ENCODE data around the gene GRID2IP. TPM values are rescaled to one million over a fixed set of nuclear protein-coding genes. Genes with fewer than 3 reads are reported as not detected.
"Not testable (repeated sequence)": the region's sequence is repeated elsewhere in the genome, so short reads cannot be mapped to it uniquely, and the experiment has no call there.

The GRID2IP gene
- total RNA-seq, 4 donors from 2014 or later: not detected

- WGBS, 2 donors: 44 to 55% methylated on average over 1 of the region's 1 CpG
- no peaks in the 10 kb centered on the region for H3K9me3 ChIP-seq
- TF ChIP-seq, protein P1, sequence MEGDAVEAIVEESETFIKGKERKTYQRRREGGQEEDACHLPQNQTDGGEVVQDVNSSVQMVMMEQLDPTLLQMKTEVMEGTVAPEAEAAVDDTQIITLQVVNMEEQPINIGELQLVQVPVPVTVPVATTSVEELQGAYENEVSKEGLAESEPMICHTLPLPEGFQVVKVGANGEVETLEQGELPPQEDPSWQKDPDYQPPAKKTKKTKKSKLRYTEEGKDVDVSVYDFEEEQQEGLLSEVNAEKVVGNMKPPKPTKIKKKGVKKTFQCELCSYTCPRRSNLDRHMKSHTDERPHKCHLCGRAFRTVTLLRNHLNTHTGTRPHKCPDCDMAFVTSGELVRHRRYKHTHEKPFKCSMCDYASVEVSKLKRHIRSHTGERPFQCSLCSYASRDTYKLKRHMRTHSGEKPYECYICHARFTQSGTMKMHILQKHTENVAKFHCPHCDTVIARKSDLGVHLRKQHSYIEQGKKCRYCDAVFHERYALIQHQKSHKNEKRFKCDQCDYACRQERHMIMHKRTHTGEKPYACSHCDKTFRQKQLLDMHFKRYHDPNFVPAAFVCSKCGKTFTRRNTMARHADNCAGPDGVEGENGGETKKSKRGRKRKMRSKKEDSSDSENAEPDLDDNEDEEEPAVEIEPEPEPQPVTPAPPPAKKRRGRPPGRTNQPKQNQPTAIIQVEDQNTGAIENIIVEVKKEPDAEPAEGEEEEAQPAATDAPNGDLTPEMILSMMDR (IDR thresholded peaks at IDR 0.05): no peak
These were observed 74.0 kb downstream of the GRID2IP start for GRCh38 chr7:6477318-6477660.

DNA sequence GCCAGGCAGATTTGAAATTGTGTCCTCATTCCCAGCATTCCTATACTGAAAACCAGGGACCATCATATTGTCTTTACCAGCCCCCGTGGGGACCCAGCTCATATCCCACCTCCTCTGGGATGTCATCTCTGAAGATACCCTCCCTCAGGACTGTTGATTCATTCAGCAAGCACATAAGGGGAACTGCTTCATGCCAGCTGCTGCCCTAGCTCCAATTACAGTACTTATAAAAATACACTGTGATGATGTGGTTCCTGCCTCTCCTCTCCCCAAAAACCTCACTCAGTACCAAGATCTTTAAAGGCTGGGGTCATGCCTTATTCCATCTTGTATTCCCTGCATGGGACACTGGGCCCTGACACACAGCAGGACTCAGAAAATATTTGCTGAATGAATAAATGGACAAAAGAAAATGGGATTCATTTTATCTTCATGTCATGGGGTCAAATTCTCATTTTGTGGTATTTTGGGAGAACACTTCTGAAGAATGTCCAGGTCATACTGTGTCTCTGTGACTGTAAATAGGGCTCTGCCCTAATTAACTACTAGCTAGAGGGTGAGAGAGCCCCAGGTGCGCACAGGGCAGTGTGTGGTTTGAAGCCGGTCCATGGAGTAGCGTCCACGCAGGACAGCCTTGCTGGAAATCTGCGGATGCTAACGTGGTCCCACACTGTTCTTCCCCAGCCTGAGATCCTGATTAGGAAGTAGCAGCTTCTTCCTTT is 74.5 kb downstream of the GRID2IP start:
- Histone ChIP-seq H3K4me1 (peaks cover 0 to 67% (median 12%) of the 10 kb centered on the region in 4 donors), H3K9me3 (no peaks in the 10 kb centered on the region), H3K27ac (no peak overlapping the region), H3K4me3 (no peak overlapping the region), H3K27me3 (no peaks in the 10 kb centered on the region), H3K36me3 (peaks cover 0 to 29% (median 0%) of the 10 kb centered on the region in 3 donors)
- no peak for TF ChIP-seq EP300 (IDR thresholded peaks at IDR 0.05)
- TF ChIP-seq POLR2A (IDR thresholded peaks at IDR 0.05): no peak
- TF ChIP-seq, protein P1 (IDR thresholded peaks at IDR 0.05): no peak
- WGBS, 2 donors: 59 to 66% methylated on average over 7 of the region's 7 CpGs
- DNase-seq (ENCODE audit: low spot score in 2 of 2): no peak

More at GRCh38 chr7:6477318-6477660, 74.0 kb downstream of the GRID2IP start:
- Histone ChIP-seq H3K27ac (no peak overlapping the region), H3K4me3 (no peak overlapping the region), H3K4me1 (peaks cover 0 to 72% (median 16%) of the 10 kb centered on the region in 4 donors), H3K27me3 (no peaks in the 10 kb centered on the region), H3K36me3 (peaks cover 0 to 23% (median 0%) of the 10 kb centered on the region in 3 donors)
- no peak for DNase-seq (ENCODE audit: low spot score in 2 of 2)

DNA sequence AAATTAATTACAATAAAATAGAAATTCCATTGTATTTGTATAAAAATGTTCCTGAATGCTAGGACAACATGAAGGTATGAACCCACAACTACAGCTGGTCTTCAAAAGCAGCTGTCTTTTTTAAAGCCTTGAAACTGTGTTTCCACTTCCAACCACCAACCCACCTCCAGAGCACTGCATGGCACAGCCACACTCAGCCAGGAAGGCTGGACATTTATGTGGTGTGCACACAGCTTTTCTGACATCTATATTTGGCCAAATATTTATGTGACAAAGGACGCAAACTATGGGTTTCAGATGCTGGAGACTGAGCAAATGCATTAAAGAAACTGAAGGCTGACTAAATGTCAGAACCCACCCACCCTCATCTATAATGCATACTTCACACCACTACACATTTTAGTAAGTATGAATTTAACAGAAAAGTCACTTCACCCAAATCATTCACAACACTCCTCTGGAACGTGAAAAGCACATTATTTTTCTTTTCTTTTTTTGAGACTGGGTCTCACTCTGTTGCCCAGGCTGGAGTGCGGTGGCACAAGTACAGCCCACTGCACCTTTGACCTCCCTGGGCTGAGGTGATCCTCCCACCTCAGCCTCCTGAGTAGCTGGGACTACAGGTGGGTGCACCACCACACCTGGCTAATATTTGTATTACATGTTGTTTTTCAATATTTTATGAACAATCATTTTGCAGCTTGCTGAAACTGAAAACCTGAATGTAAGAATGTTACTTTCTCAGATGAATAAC is 75.7 kb downstream of the GRID2IP start:
- no peak overlapping the region for H3K4me3 ChIP-seq
- H3K9me3 ChIP-seq: no peaks in the 10 kb centered on the region
- H3K27me3 ChIP-seq: no peaks in the 10 kb centered on the region
- no peak for DNase-seq (ENCODE audit: low spot score in 2 of 2)
- peaks cover 0 to 55% (median 9%) of the 10 kb centered on the region in 4 donors for H3K4me1 ChIP-seq
- H3K27ac ChIP-seq: no peak overlapping the region
- TF ChIP-seq, protein P1 (IDR thresholded peaks at IDR 0.05): no peak
- TF ChIP-seq EP300 (IDR thresholded peaks at IDR 0.05) (no peak), POLR2A (IDR thresholded peaks at IDR 0.05) (no peak)
- peaks cover 0 to 36% (median 0%) of the 10 kb centered on the region in 3 donors for H3K36me3 ChIP-seq
- 52 to 62% methylated on average over 3 of the region's 3 CpGs for WGBS, 2 donors

GRCh38 chr7:6465862-6466261 is 85.4 kb downstream of the GRID2IP start:
- DNase-seq (ENCODE audit: low spot score in 2 of 2): no peak
- Histone ChIP-seq H3K36me3 (peaks cover 6 to 98% (median 13%) of the 10 kb centered on the region in 3 donors), H3K4me3 (no peak overlapping the region), H3K4me1 (no peaks in the 10 kb centered on the region), H3K27me3 (no peaks in the 10 kb centered on the region), H3K9me3 (no peaks in the 10 kb centered on the region), H3K27ac (no peak overlapping the region)
- WGBS, 2 donors: 94 to 97% methylated on average over 8 of the region's 8 CpGs
- TF ChIP-seq POLR2A (IDR thresholded peaks at IDR 0.05) (no peak), EP300 (IDR thresholded peaks at IDR 0.05) (no peak)
- TF ChIP-seq, protein P1 (IDR thresholded peaks at IDR 0.05): no peak

DNA sequence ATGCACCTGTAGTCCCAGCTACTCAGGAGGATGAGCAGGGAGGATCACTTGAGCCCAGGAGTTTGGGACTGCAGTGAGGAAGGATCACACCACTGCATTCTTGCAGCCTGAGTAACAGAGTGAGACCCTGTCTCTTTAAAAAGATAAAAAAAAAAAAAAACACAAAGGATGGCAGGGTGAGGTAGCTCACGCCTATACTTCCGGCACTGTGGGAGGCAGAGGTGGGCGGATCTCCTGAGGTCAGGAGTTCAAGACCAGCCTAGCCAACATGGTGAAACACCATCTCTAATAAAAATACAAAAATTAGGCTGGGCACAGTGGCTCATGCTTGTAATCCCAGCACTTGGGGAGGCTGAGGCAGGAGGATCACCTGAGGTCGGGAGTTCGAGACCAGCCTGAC is 87.7 kb downstream of the GRID2IP start:
- not testable (repeated sequence) for H3K27me3 ChIP-seq; H3K4me1 ChIP-seq; H3K4me3 ChIP-seq; H3K9me3 ChIP-seq; H3K27ac ChIP-seq; DNase-seq (ENCODE audit: low spot score in 2 of 2)
- whole genome bisulfite sequencing, 2 donors: 66 to 74% methylated on average over 5 of the region's 5 CpGs
- peaks cover 0 to 81% (median 5%) of the 10 kb centered on the region in 3 donors for H3K36me3 ChIP-seq

Data from tibial nerve (tissue), 4 donors.